Measurements from ENCODE around the gene CDK19.

GRCh38 chr6:110690106-110690654, 125.1 kb downstream of the CDK19 start:
- TF ChIP-seq, protein P1, sequence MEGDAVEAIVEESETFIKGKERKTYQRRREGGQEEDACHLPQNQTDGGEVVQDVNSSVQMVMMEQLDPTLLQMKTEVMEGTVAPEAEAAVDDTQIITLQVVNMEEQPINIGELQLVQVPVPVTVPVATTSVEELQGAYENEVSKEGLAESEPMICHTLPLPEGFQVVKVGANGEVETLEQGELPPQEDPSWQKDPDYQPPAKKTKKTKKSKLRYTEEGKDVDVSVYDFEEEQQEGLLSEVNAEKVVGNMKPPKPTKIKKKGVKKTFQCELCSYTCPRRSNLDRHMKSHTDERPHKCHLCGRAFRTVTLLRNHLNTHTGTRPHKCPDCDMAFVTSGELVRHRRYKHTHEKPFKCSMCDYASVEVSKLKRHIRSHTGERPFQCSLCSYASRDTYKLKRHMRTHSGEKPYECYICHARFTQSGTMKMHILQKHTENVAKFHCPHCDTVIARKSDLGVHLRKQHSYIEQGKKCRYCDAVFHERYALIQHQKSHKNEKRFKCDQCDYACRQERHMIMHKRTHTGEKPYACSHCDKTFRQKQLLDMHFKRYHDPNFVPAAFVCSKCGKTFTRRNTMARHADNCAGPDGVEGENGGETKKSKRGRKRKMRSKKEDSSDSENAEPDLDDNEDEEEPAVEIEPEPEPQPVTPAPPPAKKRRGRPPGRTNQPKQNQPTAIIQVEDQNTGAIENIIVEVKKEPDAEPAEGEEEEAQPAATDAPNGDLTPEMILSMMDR (IDR thresholded peaks at IDR 0.05), result no peak
- TF ChIP-seq POLR2A (IDR thresholded peaks at IDR 0.05), result no peak
